ENCODE measurements around the gene PACRGL. TPM values are rescaled to one million over a fixed set of nuclear protein-coding genes. Genes with fewer than 3 reads are reported as not detected.
"Not testable (repeated sequence)": the region's sequence is repeated elsewhere in the genome, so short reads cannot be mapped to it uniquely, and the experiment has no call there.

Gene PACRGL
- total RNA-seq, 1 experiment from 2014 or later, result 21.9 TPM

DNA sequence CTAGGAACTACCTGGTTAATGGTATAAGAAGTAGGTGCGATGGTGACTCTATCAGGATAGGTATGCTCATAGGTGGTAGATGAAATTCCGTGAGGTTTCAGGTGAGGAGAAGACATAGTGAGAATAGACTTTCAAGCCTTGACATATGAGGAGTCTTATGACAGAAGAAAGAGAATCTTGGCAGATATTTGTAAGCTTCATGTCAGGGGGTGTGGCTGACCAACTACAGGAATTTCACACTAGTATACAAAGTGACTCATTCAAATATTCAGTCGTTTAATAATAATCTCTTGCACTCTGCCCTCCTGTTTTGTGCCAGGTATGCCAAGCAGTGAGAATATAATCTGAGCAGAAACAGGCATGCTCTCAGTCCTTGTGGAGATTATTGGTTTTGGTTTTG lies 22.8 kb downstream of the PACRGL start:
- peak; percentile 51 for DNase-seq (ENCODE audit: extremely low read depth, low read depth)

DNA sequence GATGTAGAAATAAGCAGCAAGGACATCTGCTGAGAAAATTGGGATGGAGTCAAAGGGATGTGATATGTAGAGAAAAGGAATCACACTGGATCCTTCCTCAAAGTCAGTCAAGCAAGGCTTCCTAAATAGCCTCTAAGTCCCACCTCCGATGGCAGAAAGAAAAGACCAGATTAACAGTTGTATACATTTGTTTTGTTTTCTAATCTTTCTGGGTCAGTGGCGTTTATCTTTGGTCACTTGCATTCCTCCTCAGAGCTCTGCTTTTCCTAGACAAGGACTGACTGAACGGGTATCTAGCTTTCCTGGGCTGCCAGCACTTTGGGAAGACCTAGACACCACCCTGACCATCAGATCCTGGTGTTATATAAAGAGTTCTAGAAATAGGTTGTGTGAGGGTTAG lies 23.2 kb downstream of the PACRGL start:
- no peak for DNase-seq (ENCODE audit: extremely low read depth, low read depth)

DNA sequence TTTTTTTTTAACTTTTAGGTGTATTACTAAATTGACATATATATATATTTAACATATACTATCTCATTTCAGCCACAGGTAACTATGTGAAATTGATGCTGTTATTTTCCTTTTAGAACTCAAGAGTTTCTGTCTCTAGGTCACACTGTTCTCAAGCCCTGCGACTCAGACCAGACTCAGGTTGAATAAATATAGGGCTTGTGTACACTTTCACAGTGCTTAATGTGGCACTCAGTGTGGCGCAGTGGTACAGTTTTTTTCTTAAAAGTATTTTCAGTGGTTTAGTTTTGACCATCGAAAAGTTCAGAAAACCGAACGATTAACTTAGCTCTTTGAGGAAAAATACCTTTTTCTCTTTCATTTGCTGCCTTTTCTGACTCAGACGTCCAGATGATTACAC lies 24.7 kb downstream of the PACRGL start:
- no peak for DNase-seq (ENCODE audit: extremely low read depth, low read depth)

DNA sequence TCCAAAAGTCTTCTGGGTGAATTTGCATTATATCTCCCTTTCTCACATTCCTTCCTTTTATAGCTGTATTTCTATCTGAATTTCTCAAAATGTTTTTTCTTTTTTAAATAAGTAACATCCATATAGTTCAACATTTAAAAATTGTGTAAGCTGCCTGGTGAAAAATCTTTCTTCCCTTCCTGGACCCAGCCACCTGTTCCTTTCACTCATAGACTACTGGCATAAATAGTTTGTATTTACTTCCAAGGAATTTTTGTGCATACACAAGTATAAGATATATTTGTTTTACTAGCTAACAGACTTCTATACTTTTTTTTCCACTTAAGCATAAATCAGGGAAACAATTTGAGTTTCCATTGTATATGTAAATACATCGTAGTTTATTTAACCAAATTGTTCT lies 35.7 kb downstream of the PACRGL start:
- no peak for DNase-seq (ENCODE audit: extremely low read depth, low read depth)

DNA sequence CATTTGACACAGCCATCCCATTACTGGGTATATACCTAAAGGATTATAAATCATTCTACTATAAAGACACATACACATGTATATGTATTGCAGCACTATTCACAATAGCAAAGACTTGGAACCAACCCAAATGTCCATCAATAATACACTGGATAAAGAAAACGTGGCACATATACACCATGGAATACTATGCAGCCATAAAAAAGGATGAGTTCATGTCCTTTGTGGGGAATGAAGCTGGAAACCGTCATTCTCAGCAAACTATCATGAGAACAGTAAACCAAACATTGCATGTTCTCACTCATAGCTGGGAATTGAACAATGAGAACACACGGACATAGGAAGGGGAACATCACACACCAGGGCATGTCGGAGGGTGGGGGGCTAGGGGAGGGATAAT lies 45.7 kb downstream of the PACRGL start:
- DNase-seq (ENCODE audit: extremely low read depth, low read depth), result not testable (repeated sequence)

DNA sequence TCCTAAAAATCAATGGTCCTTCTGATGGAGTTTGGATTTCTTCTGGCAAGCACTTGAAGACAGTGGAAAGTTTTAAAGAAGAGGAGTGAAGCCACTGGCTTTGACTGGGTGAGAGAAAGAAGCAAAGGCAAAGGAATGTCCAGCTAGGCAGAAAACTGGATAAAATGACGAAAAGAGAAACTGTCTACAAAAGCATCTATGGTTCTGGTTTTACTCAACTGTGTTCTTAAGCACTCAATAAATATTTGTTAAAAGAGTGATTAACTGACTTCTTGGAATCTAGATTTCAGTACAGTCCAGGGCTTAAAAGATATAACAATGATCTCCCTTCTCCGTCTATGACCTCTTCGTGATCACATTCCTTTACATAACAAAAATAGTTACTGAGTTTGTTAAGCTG lies 52.4 kb downstream of the PACRGL start:
- no peak for DNase-seq (ENCODE audit: extremely low read depth, low read depth)

DNA sequence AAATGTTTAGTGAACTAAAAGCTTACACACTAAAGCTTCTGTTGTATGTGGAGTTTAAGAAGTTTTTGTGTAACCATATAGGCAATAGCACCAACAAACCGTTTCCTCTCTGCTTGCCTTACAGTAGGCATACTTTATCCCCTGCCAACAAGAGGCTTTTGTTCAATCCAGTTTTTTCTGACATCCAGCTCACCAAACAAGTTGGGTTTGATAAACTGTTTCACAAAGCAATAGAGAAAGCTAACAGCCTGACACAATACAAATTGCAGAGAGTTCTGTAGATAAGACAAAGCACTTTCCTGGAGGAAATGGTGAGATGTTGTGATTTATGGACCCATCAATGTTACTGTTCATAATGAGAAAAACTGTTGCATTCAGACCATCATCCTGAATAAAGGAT lies 53.8 kb downstream of the PACRGL start:
- DNase-seq (ENCODE audit: extremely low read depth, low read depth), result no peak

DNA sequence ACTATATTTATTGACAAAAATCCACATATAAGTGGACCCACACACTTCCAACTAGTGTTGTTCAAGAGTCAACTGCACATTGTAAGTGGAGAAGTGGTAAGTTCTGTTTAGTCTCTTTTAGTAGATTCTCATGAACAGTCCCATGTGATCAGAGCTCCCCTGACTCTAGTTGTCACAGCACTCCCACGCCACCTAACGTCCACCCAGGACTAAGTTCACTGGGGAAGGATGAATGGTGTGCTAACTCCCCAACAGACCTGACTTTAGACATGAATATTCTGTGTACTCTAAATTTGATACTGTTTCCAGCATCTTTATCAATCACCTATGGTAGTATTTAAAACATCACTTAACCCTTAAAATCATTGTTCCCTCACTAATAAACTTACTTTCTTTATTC lies 59.8 kb downstream of the PACRGL start:
- DNase-seq (ENCODE audit: extremely low read depth, low read depth), result peak; percentile 2

DNA sequence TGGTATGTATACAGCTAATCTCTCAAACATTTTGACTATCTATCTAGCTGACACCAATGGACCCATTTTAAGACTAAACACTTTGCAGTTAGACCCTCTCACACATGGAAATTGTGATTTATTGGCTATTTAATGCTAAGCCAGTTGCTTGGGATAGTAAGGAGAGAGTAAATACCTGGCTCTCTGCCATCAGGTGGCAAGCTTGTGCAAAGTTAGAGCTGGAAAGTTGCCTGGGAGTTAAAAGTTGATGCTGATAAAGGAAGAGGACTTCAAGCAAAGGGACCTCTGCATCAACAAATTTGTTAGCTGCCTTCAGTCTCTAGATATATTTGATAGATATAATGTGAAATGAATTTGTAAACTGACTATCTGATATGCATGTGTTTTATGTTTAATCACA lies 61.1 kb downstream of the PACRGL start:
- no peak for DNase-seq (ENCODE audit: extremely low read depth, low read depth)

DNA sequence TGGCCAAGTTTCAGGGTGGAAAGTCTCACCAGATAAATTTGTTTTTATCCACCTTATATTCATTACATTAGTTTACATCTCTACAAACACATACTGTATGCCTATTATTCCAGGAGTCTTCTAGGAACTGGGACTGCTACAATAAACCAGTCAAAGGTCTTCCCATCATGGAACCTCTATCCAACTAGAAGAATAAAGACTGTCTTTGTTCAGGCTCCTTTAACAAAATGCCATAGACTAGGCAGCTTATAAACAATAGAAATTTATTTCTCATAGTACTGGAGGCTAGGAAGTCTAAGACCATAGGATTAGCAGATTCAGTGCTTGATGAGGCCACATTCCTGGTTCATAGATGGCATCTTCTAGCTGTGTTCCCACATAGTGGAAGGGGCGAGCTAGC lies 61.6 kb downstream of the PACRGL start:
- no peak for DNase-seq (ENCODE audit: extremely low read depth, low read depth)

DNA sequence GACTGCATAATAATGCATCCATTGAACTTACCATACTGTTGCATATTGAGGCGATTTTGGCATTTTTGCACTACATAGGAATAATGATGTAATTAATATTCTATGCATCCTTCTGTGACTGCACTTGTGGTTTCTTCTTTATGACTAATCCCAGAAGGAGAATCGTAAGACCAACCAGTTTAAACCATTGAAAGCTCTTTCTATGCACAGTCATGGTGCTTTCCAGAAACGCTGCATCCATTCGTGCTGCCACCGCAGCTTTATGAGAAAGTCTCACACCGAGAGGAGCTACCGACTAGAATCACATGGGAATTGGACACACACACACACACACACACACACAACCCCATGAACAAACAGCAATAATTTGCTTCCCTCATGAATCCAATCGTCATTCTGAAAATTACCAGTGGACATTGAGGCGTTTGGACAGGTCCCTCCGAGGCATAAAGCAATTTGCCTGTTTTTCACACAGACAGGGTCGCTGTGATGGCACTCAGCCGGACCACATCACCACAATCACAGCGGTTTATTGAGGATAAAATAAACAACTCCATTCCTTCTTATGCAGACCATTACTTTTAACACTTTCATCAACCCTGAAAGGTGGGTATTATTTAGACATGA lies 64.2 kb downstream of the PACRGL start:
- DNase-seq (ENCODE audit: extremely low read depth, low read depth), result no peak

DNA sequence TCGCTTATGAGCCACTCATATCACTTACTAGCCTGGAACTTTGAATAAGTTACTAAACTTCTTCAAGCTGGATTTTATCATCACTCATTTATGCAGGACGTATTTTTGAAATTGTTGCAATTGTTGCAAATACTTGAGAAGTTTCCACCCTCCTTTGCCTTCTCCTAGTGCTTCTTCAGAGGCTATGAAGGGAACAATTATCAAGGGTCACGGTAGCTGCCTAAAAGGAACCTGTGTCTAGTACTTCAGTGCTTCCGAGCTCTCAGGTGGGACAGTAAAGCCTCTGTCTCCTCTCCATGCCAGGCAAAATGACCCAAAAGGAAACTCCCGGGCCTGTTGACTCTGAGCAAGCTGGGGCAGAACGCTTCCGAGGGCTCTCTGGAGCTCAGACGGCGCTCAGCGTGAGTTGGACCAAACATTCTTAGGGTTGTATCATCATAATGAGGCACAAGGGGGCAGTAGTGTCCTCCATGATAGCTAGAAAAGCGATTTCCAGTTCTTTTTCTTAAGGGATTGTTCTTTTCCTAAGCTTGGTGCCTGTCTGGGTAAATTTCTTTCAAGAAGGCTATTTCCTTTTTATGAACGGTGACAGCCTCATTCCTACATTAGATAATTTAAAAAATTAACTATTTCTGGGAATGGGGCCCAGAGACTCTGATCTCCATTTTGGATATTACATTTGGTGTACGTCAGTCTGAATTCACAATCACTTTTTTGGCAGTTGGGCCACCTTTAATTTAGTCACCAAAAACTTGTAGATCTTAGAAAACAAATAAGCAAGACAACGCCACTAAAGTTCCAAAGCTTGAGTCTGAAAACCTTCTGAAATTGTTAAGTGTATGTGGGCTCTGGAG lies 73.1 kb downstream of the PACRGL start:
- DNase-seq (ENCODE audit: extremely low read depth, low read depth), result peak; percentile 30

DNA sequence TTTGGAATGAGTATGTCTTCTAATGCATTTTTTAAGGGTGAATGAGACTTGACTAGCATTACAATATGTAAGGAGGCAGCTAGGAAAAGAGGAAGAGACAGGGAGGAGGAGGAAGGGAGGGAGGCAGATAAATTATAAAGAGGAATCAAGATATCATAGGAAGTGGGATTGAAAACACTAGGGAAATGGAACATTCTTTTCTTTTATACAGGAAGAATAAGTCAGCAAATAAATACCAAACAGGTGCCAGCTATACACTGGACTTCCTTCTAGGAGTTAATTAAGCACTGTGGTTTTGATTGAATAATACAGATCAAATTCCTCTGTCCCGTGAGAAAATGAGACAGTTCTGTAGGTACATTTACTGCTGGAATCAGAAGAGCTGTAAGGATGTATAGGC lies 78.6 kb downstream of the PACRGL start:
- DNase-seq (ENCODE audit: extremely low read depth, low read depth), result no peak

DNA sequence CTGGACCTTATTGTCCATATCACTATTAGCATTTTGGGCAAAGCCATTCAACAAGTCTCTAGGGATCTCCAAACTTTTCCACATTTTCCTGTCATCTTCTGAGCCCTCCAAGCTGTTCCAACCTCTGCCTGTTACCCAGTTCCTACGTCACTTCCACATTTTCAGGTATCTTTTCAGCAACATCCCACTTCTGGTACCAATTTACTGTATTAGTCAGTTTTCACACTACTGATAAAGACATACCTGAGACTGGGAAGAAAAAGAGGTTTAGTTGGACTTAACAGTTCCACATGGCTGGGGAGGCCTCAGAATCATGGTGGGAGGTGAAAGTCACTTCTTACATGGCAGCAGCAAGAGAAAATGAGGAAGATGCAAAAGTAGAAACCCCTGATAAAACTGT lies 82.9 kb downstream of the PACRGL start:
- not testable (repeated sequence) for DNase-seq (ENCODE audit: extremely low read depth, low read depth)

DNA sequence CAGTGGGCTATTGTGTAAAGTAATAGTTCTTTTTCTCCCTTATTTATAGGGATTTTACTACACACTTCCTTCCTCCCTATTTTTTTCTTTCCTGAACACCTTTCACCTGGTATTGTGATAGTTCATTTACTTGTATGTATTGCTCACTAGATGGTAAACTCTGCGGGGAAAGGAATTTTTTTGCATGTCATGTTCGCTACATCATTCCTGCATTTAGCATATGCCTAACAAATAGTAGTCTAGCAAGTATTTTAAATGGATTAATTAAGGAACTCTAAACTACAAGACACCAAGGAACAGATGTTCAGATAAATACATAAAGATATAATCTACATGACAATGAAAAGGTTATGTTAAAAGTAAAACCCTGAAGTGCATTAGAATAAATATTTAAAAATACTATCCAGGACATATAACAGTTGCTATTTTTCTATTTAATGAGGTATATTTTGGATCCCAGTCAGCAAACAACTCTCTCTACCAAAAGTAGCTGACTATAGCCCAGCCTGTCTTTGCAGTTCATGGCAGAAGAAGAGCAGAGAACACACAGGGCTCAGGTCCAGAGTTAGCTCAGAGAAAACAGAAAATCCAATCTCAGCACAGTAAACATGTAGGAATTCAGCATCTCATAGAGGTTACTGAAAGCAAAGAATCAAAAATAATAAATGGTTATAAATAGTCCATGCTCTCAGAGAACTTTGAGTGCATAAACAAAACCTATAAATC lies 87.8 kb downstream of the PACRGL start:
- no peak for DNase-seq (ENCODE audit: extremely low read depth, low read depth)

Measured in NCI-H460 (cell line).